DND-41 (cell line): ENCODE results near the gene THOC6.

ENCODE experiments used
- ATAC-seq: fragments of 200-7000 bp; cut with Tn5 transposase; 3 replicates; pipeline ENCODE4 v1.9.1; 2021; ENCODE audit warnings: low read depth; ENCODE audit not compliant: insufficient read depth
- DNase-seq: peaks from one replicate; pipeline ENCODE4 v3.0.0-alpha.2; 2020
- H2AFZ ChIP-seq: 2 replicates; pipeline ENCODE4 v1.6.0; 2012; ENCODE audit warnings: low read depth, low read length
- H3K27ac ChIP-seq: 2 replicates; pipeline ENCODE4 v1.5.1; 2012; ENCODE audit warnings: low read length, inconsistent platforms
- H3K27me3 ChIP-seq: fragments of 200-600 bp; sonication (generic); 2 replicates; pipeline ENCODE4 v1.6.0; 2012; ENCODE audit warnings: low read length, mild to moderate bottlenecking, inconsistent platforms; ENCODE audit not compliant: insufficient read depth, poor library complexity
- H3K36me3 ChIP-seq: 2 replicates; pipeline ENCODE4 v1.5.1; 2012; ENCODE audit warnings: low read length, inconsistent platforms; ENCODE audit not compliant: insufficient read depth
- H3K4me1 ChIP-seq: 2 replicates; pipeline ENCODE4 v1.5.1; 2012; ENCODE audit warnings: mild to moderate bottlenecking, low read length; ENCODE audit not compliant: insufficient read depth
- H3K4me2 ChIP-seq: 2 replicates; pipeline ENCODE4 v1.6.0; 2012; ENCODE audit warnings: mild to moderate bottlenecking, moderate library complexity, low read length, inconsistent platforms; ENCODE audit not compliant: insufficient read depth
- H3K4me3 ChIP-seq, 2 experiments: fragments of 200-600 bp in 1 of 2; shearing (Covaris generic) in 1 of 2; 2 replicates each; pipeline ENCODE4 v1.5.1; 2012 to 2016; ENCODE audit warnings: inconsistent platforms in 2 of 2, low read length in 2 of 2, mild to moderate bottlenecking in 2 of 2, low read depth in 1 of 2, moderate library complexity in 1 of 2
- H3K79me2 ChIP-seq: 2 replicates; pipeline ENCODE4 v1.6.0; 2012; ENCODE audit warnings: low read length, inconsistent platforms; ENCODE audit not compliant: insufficient read depth
- H3K9ac ChIP-seq: 2 replicates; pipeline ENCODE4 v1.6.0; 2012; ENCODE audit warnings: low read depth, mild to moderate bottlenecking, inconsistent platforms, low read length, moderate library complexity
- H3K9me3 ChIP-seq: 2 replicates; pipeline ENCODE4 v1.5.1; 2012; ENCODE audit warnings: low read length, moderate library complexity, mild to moderate bottlenecking, inconsistent platforms; ENCODE audit not compliant: insufficient read depth, severe bottlenecking
- H4K20me1 ChIP-seq: 2 replicates; pipeline ENCODE4 v1.6.0; 2012; ENCODE audit warnings: low read length; ENCODE audit not compliant: insufficient read depth
- CTCF ChIP-seq: IDR thresholded peaks from 2 replicates; pipeline ENCODE4 v1.5.1; 2012; ENCODE audit warnings: borderline replicate concordance, low read length, moderate library complexity, mild to moderate bottlenecking; ENCODE audit not compliant: poor library complexity, severe bottlenecking; ENCODE audit errors: extremely low read depth
- EZH2 ChIP-seq: IDR thresholded peaks from 3 replicates; pipeline ENCODE4 v1.6.1; 2012; ENCODE audit warnings: borderline replicate concordance, low read depth, mild to moderate bottlenecking, moderate library complexity, low read length, inconsistent platforms; ENCODE audit not compliant: severe bottlenecking

THOC6 gene

DNA sequence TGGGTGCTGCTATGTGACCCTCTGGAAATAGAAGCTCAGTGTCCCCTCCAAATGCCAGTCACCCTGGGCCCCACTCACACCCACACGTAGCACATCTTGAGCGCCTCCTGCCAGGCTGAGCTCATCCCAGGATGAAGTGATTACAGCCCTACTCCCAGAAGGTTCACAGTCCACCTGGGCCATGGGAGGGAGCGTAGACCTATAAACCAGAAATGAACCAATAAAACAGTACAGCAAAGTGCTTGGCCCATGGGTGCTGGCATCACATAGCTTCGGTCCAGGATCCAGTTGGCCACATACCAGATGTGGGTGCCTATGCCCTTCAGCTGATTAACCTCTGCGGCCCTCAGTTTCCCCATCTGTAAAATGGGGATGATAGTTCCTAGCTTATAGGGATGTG, 15.1 kb downstream of the THOC6 start:
- Histone ChIP-seq H3K4me3 (no peak overlapping the region), H3K27me3 (peaks cover 18% of the 10 kb centered on the region), H2AFZ (no peak overlapping the region), H3K4me1 (no peaks in the 10 kb centered on the region), H3K4me2 (no peak overlapping the region), H3K36me3 (no peaks in the 10 kb centered on the region), H3K9ac (no peak overlapping the region), H3K9me3 (no peaks in the 10 kb centered on the region), H3K79me2 (no peaks in the 10 kb centered on the region), H4K20me1 (no peaks in the 10 kb centered on the region; the same call in 1 of the 2 replicates), H3K27ac (no peak overlapping the region)
- ATAC-seq (no peak), DNase-seq (no peak)
- no peak for TF ChIP-seq CTCF
- no peak for TF ChIP-seq EZH2

GRCh38 chr16:3042376-3042775, 18.5 kb downstream of the THOC6 start:
- H3K9ac ChIP-seq: no peak overlapping the region
- H3K79me2 ChIP-seq: no peaks in the 10 kb centered on the region
- H2AFZ ChIP-seq: no peak overlapping the region
- no peak overlapping the region for H3K4me3 ChIP-seq
- H3K4me2 ChIP-seq: no peak overlapping the region
- peaks cover 30% of the 10 kb centered on the region for H3K27me3 ChIP-seq
- peaks cover 2% of the 10 kb centered on the region for H4K20me1 ChIP-seq
- no peak for DNase-seq
- H3K27ac ChIP-seq: no peak overlapping the region
- no peak for ATAC-seq
- TF ChIP-seq EZH2 (no peak), CTCF (no peak)
- peaks cover 10% of the 10 kb centered on the region for H3K4me1 ChIP-seq
- H3K9me3 ChIP-seq: no peaks in the 10 kb centered on the region
- no peaks in the 10 kb centered on the region for H3K36me3 ChIP-seq

DNA sequence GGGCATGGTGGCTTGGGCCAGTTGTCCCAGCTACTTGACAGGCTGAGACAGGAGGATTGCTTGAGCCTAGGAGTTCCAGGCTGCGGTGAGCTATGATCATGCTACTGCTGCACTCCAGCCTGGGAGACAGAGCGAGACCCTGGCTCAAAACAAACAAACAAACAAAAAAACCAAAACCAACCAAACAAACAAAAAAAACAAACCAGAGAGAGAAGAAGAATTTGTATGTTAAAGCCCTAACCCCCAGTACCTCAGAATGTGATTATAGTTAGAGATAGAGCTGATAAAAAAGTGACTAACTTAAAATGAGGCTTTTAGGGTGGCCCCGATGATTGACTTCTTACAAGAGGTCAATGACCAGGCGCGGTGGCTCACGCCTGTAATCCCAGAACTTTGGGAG, 20.9 kb downstream of the THOC6 start:
- Histone ChIP-seq H3K79me2 (no peaks in the 10 kb centered on the region), H3K4me3 (no peak overlapping the region), H2AFZ (no peak overlapping the region), H3K9me3 (no peaks in the 10 kb centered on the region), H4K20me1 (peaks cover 2% of the 10 kb centered on the region; the same call in 1 of the 2 replicates), H3K27ac (no peak overlapping the region), H3K9ac (no peak overlapping the region), H3K4me2 (no peak overlapping the region), H3K4me1 (peaks cover 10% of the 10 kb centered on the region), H3K27me3 (peaks cover 25% of the 10 kb centered on the region), H3K36me3 (no peaks in the 10 kb centered on the region)
- ATAC-seq (no peak), DNase-seq (no peak)
- no peak for TF ChIP-seq EZH2
- TF ChIP-seq CTCF: no peak
